Measurements from ENCODE around the gene VPS33A.

- no peak for TF ChIP-seq CTCF (optimal IDR thresholded peaks at IDR 0.05 in 1 of 3, IDR thresholded peaks at IDR 0.05 in 1 of 3, conservative IDR thresholded peaks at IDR 0.05 in 1 of 3; ENCODE audit: extremely low read depth in 1 of 3, insufficient read depth in 2 of 3, low read length in 3 of 3)
- no peak for TF ChIP-seq EZH2 (IDR thresholded peaks at IDR 0.05; ENCODE audit: low read length)
These were observed 31.2 kb upstream of the VPS33A start for GRCh38 chr12:122297494-122297893.

Measured in keratinocyte (primary cell).